Right lobe of liver (tissue), 6 donors: ENCODE measurements around the gene VDR. TPM values are rescaled to one million over a fixed set of nuclear protein-coding genes. Genes with fewer than 3 reads are reported as not detected.

ENCODE experiments used
- ATAC-seq, 4 donors: fragments of 200-7000 bp; cut with Tn5 transposase; one replicate each; pipeline ENCODE4 v1.9.1; 2020; ENCODE audit warnings: mild to moderate bottlenecking in 4 of 4, moderate library complexity in 4 of 4
- DNase-seq, 3 donors: peaks; one replicate each; pipeline ENCODE4 v3.0.0-alpha.2; 2020
- H3K27ac ChIP-seq, 3 donors: fragments of 200-600 bp; one replicate each; pipeline ENCODE4 v1.8.0; 2022
- H3K27me3 ChIP-seq, 2 donors: fragments of 200-600 bp; one replicate each; pipeline ENCODE4 v1.8.0; 2022
- H3K36me3 ChIP-seq, 4 donors: fragments of 200-600 bp; sonication (generic) in 1 of 4; one replicate each; pipeline versions ENCODE4 v1.5.1 to v1.8.0; 2017 to 2022; ENCODE audit warnings: control low read depth in 1 of 4
- H3K4me1 ChIP-seq, 4 donors: fragments of 200-600 bp; sonication (generic) in 1 of 4; one replicate each; pipeline versions ENCODE4 v1.5.1 to v1.8.0; 2017 to 2022; ENCODE audit warnings: control low read depth in 1 of 4
- H3K4me3 ChIP-seq, 3 donors: fragments of 200-600 bp; one replicate each; pipeline ENCODE4 v1.8.0; 2022
- H3K9me3 ChIP-seq, 4 donors: fragments of 200-600 bp; sonication (generic) in 1 of 4; one replicate each; pipeline versions ENCODE4 v1.5.1 to v1.8.0; 2017 to 2022; ENCODE audit warnings: control low read depth in 1 of 4
- POLR2A ChIP-seq: fragments of 450-650 bp; IDR thresholded peaks from one replicate; pipeline ENCODE4 v1.6.1; 2017; ENCODE audit warnings: antibody characterized with exemption, mild to moderate bottlenecking
- WGBS: methylation state at CpG from one replicate; pipeline ENCODE4 v1.1.6; 2018; ENCODE audit warnings: low coverage, low lambda C conversion rate; ENCODE audit not compliant: insufficient coverage; ENCODE audit errors: missing lambda C conversion rate; 5-methylcytosine and 5-hydroxymethylcytosine counted together
- intact Hi-C, 2 donors: fragments of 100-400 bp; cut with DNase I; formaldehyde crosslinking; loops; one replicate each; pipeline versions ENCODE4 v1.11.2 to v1.14.1; 2022
- total RNA-seq, 6 experiments: library from RNA; depleted of rRNA in 2 of 6; stranded (reverse); fragments of >200 nt in 2 of 6; fragmentation: NEBNext Ultra II Directional in 3 of 6; extraction: Animal tissue kit (Norgen Biotek cat#: 25700) in 3 of 6; gene quantifications; one replicate each; pipeline versions ENCODE4 v1.1.0 to v1.2.4, GENCODE V29; 2016 to 2023
- TF ChIP-seq, protein P1 (sequence below), 4 donors: fragments of 200-600 bp in 3 of 4; fragments of 450-650 bp in 1 of 4; IDR thresholded peaks; one replicate each; pipeline versions ENCODE4 v1.5.1 to v1.8.0; 2016 to 2022; ENCODE audit warnings: antibody characterized with exemption in 4 of 4, mild to moderate bottlenecking in 2 of 4
- donor health status: DM: no; HTN: yes; CAD: no.
- donor health status: DM: no; HTN: no; CAD: no.
- donor health status: DM: no; HTN: no; CAD: no.
- donor health status: DM: no; HTN: yes; CAD: no.
- donor health status: DM: no; HTN: yes; CAD: no.

Gene VDR
- total RNA-seq, 6 experiments from 2014 or later = 0.18 to 1.2 (median 0.39) TPM

GRCh38 chr12:47821346-47821706 is 83.5 kb downstream of the VDR start:
- no peak for ATAC-seq
- WGBS = 82% methylated on average over 4 of the region's 4 CpGs
- Histone ChIP-seq H3K36me3 (no peaks in the 10 kb centered on the region), H3K27ac (peak overlapping the region; percentile 72 to 85 (median 76)), H3K9me3 (no peaks in the 10 kb centered on the region), H3K4me1 (peaks cover 0 to 3% (median 0%) of the 10 kb centered on the region in 4 donors), H3K4me3 (no peak overlapping the region), H3K27me3 (no peaks in the 10 kb centered on the region)
- TF ChIP-seq, protein P1, sequence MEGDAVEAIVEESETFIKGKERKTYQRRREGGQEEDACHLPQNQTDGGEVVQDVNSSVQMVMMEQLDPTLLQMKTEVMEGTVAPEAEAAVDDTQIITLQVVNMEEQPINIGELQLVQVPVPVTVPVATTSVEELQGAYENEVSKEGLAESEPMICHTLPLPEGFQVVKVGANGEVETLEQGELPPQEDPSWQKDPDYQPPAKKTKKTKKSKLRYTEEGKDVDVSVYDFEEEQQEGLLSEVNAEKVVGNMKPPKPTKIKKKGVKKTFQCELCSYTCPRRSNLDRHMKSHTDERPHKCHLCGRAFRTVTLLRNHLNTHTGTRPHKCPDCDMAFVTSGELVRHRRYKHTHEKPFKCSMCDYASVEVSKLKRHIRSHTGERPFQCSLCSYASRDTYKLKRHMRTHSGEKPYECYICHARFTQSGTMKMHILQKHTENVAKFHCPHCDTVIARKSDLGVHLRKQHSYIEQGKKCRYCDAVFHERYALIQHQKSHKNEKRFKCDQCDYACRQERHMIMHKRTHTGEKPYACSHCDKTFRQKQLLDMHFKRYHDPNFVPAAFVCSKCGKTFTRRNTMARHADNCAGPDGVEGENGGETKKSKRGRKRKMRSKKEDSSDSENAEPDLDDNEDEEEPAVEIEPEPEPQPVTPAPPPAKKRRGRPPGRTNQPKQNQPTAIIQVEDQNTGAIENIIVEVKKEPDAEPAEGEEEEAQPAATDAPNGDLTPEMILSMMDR (IDR thresholded peaks at IDR 0.05) = no peak
- TF ChIP-seq POLR2A = no peak
- intact Hi-C loops = no loop called here
- peak in 1 of 3 donors; percentile 11 for DNase-seq

DNA sequence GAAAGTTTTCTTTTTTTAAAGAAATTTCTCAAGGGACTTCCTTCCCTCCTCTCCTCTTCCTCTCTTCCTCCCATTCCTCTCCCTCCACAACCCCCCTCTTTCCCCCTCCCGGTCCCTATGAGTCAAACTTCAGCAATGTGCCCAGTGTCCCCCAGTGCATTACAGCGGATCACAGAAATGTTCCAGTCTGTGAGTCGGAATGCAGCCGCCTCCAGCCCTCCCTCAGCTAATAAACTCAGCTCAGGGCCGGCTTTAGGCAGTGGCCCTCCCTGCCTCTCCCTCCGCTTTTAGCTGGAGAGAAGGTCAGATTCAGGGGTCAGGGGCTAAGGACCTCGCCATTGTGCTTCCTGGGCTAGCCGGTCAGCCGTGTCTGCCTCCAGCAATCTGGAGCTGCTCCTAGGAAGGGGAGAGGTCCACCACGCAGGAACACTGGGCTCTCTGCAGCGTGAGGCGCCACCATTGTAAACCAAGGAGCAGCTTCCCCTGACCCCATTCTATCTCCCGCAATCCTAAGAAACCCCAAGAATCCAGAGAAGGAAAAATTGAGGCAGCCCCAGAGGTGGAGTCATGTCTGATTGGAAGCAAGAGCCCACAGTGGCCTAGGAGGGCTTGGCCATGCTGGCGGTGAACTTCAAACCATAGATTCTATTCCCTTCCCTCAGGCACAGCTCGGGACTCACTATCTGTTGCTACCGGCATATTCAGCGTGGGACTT is 84.0 kb downstream of the VDR start:
- Histone ChIP-seq H3K27ac (peak overlapping the region; percentile 72 to 85 (median 76)), H3K36me3 (no peaks in the 10 kb centered on the region), H3K9me3 (no peaks in the 10 kb centered on the region), H3K27me3 (no peaks in the 10 kb centered on the region), H3K4me1 (peaks cover 0 to 3% (median 0%) of the 10 kb centered on the region in 4 donors), H3K4me3 (peak overlapping the region in 2 of 3 donors; percentile 49 to 59)
- 42% methylated on average over 11 of the region's 17 CpGs for WGBS
- peak in 2 of 3 donors; percentile 55 to 57 for DNase-seq
- peak; percentile 37 to 64 (median 51) for ATAC-seq
- intact Hi-C loops = no loop called here
- TF ChIP-seq, protein P1 (IDR thresholded peaks at IDR 0.05) = no peak
- TF ChIP-seq POLR2A = no peak

- DNase-seq (peak; percentile 77 to 86 (median 81)), ATAC-seq (peak; percentile 66 to 69 (median 67))
- Histone ChIP-seq H3K4me3 (peak within 1 kb of the TSS; percentile 49 to 63 (median 59)), H3K9me3 (no peaks in the 10 kb centered on the region), H3K36me3 (no peaks in the 10 kb centered on the region), H3K4me1 (peaks cover 0 to 3% (median 0%) of the 10 kb centered on the region in 4 donors), H3K27ac (peak within 1 kb of the TSS; percentile 72 to 85 (median 76)), H3K27me3 (no peaks in the 10 kb centered on the region)
- WGBS = 0% methylated on average over 15 of the region's 58 CpGs
- intact Hi-C loops = no loop called here
- TF ChIP-seq, protein P1 (IDR thresholded peaks at IDR 0.05) = no peak
- peak; percentile 77 for TF ChIP-seq POLR2A
Measured at GRCh38 chr12:47819896-47820630, 84.7 kb downstream of the VDR start, which contains the start of gene HDAC7. Gene HDAC7 (minus strand): TSS chr12:47819903. CDS start chr12:47819785, 118 bp downstream.

DNA sequence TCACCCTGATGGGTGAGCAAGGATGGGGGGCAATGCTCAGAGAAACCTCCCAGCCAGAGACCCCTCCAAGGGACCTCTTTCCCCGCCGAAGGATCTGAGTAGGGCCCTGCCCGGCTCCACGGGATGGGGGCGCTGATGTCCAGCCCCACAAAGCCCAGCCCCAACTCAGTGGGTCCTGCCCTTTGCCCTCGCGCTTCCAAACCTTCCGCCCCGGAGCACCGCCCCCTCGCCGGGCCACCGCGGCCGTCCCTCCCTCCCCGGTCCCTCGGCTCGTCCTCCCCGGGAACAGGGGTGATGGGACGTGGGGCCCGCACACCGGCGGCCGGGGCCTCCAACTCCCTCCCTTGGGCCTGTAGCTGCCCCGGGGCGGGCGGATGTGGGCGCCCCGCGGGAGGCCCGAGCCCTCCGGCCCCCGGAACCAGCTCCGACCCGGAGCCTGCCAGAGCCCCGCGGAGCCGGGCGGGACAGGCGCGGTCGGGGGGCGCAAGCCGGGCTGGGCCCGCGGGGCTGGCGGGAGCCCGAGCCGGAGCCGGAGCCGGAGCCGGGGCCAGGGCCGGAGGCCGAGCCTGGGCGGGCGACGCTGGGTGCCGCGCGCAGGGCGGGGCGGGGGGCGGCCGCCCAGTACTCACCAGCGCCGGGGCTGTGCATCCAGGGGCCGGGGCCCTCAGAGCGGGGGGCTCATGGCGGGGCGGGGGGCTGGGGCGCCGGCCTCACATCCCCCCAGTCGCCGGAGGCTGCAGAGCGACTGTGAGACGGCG is 85.5 kb downstream of the VDR start:
- peak overlapping the region; percentile 49 to 63 (median 59) for H3K4me3 ChIP-seq
- DNase-seq = peak; percentile 70 to 78 (median 76)
- TF ChIP-seq POLR2A = peak; percentile 46
- TF ChIP-seq, protein P1 (IDR thresholded peaks at IDR 0.05) = peak in 2 of 4 donors; percentile 6 to 23
- no CpG with 5 or more reads among the region's 77 CpGs for WGBS
- peaks cover 0 to 3% (median 0%) of the 10 kb centered on the region in 4 donors for H3K4me1 ChIP-seq
- H3K36me3 ChIP-seq = no peaks in the 10 kb centered on the region
- no peaks in the 10 kb centered on the region for H3K27me3 ChIP-seq
- H3K9me3 ChIP-seq = no peaks in the 10 kb centered on the region
- peak overlapping the region; percentile 72 to 85 (median 76) for H3K27ac ChIP-seq
- intact Hi-C loops = no loop called here
- peak; percentile 47 to 63 (median 56) for ATAC-seq
